Activated naive CD8-positive, alpha-beta T cell treated with anti-CD3 and anti-CD28 coated beads for 36 hours (primary cell): ENCODE data around the gene CHCHD10. TPM values are rescaled to one million over a fixed set of nuclear protein-coding genes. Genes with fewer than 3 reads are reported as not detected.
A peak's percentile ranks its signal among the peaks of the same experiment; 100 is the strongest.

Source experiments
- DNase-seq: peaks from one replicate; pipeline ENCODE4 v3.0.0; 2021
- H3K27ac Mint-ChIP-seq: one replicate; pipeline ENCODE4 v1.8.0; 2022; ENCODE audit warnings: mild to moderate bottlenecking, moderate library complexity, mixed read lengths
- H3K27me3 Mint-ChIP-seq: one replicate; pipeline ENCODE4 v1.8.0; 2022; ENCODE audit warnings: mild to moderate bottlenecking, mixed read lengths
- H3K36me3 Mint-ChIP-seq: one replicate; pipeline ENCODE4 v1.8.0; 2021; ENCODE audit warnings: mild to moderate bottlenecking, mixed read lengths
- H3K4me1 Mint-ChIP-seq: one replicate; pipeline ENCODE4 v1.8.0; 2021; ENCODE audit warnings: mixed read lengths
- H3K4me3 Mint-ChIP-seq: one replicate; pipeline ENCODE4 v1.8.0; 2022; ENCODE audit warnings: mild to moderate bottlenecking, moderate library complexity, mixed read lengths
- H3K9me3 Mint-ChIP-seq: one replicate; pipeline ENCODE4 v1.8.0; 2022; ENCODE audit warnings: mixed read lengths
- total RNA-seq, 2 experiments: library from RNA; stranded (reverse); gene quantifications; one replicate each; pipeline ENCODE4 v1.2.3, GENCODE V29; 2021

CHCHD10 gene
- total RNA-seq, result 100 to 1,000 TPM; 224 to 241 TPM

- H3K4me3 Mint-ChIP-seq, result peak within 1 kb of the TSS; percentile 82
- H3K27me3 Mint-ChIP-seq, result no peaks in the 10 kb centered on the region
- no peaks in the 10 kb centered on the region for H3K9me3 Mint-ChIP-seq
- peaks cover 6% of the 10 kb centered on the region for H3K36me3 Mint-ChIP-seq
- H3K4me1 Mint-ChIP-seq, result peaks cover 44% of the 10 kb centered on the region
- H3K27ac Mint-ChIP-seq, result peak within 1 kb of the TSS; percentile 84
- DNase-seq, result peak; percentile 86
Measured at GRCh38 chr22:23767673-23768548, at the start of gene CHCHD10. CHCHD10 (minus strand) TSS chr22:23767972; CDS start chr22:23767874, 98 bp downstream.

- H3K4me3 Mint-ChIP-seq, result no peak overlapping the region
- peaks cover 8% of the 10 kb centered on the region for H3K4me1 Mint-ChIP-seq
- no peaks in the 10 kb centered on the region for H3K27me3 Mint-ChIP-seq
- H3K36me3 Mint-ChIP-seq, result peaks cover 23% of the 10 kb centered on the region
- H3K9me3 Mint-ChIP-seq, result no peaks in the 10 kb centered on the region
- DNase-seq, result no peak
- H3K27ac Mint-ChIP-seq, result no peak overlapping the region
Measured at GRCh38 chr22:23817146-23817545, 49.4 kb upstream of the CHCHD10 start.

- Mint-ChIP-seq H3K4me1 (peaks cover 8% of the 10 kb centered on the region), H3K36me3 (peaks cover 23% of the 10 kb centered on the region), H3K27ac (no peak overlapping the region), H3K9me3 (no peaks in the 10 kb centered on the region), H3K4me3 (no peak overlapping the region), H3K27me3 (no peaks in the 10 kb centered on the region)
- no peak for DNase-seq
Measured at GRCh38 chr22:23816156-23816976, 48.6 kb upstream of the CHCHD10 start.

GRCh38 chr22:23815541-23816155 lies 47.9 kb upstream of the CHCHD10 start:
- Mint-ChIP-seq H3K9me3 (no peaks in the 10 kb centered on the region), H3K4me1 (peaks cover 4% of the 10 kb centered on the region), H3K27ac (no peak overlapping the region), H3K36me3 (peaks cover 22% of the 10 kb centered on the region), H3K27me3 (no peaks in the 10 kb centered on the region), H3K4me3 (no peak overlapping the region)
- DNase-seq, result no peak

- no peak for DNase-seq
- Mint-ChIP-seq H3K4me1 (no peaks in the 10 kb centered on the region), H3K27me3 (no peaks in the 10 kb centered on the region), H3K36me3 (peaks cover 10% of the 10 kb centered on the region), H3K27ac (no peak overlapping the region), H3K4me3 (no peak overlapping the region), H3K9me3 (no peaks in the 10 kb centered on the region)
Measured at GRCh38 chr22:23812378-23812777, 44.6 kb upstream of the CHCHD10 start.

GRCh38 chr22:23806837-23807236 lies 39.1 kb upstream of the CHCHD10 start:
- H3K27ac Mint-ChIP-seq, result no peak overlapping the region
- H3K27me3 Mint-ChIP-seq, result no peaks in the 10 kb centered on the region
- H3K9me3 Mint-ChIP-seq, result no peaks in the 10 kb centered on the region
- no peak for DNase-seq
- peaks cover 3% of the 10 kb centered on the region for H3K36me3 Mint-ChIP-seq
- no peak overlapping the region for H3K4me3 Mint-ChIP-seq
- no peaks in the 10 kb centered on the region for H3K4me1 Mint-ChIP-seq

GRCh38 chr22:23804781-23805291 lies 37.1 kb upstream of the CHCHD10 start:
- no peaks in the 10 kb centered on the region for H3K4me1 Mint-ChIP-seq
- no peak overlapping the region for H3K4me3 Mint-ChIP-seq
- H3K27ac Mint-ChIP-seq, result no peak overlapping the region
- H3K36me3 Mint-ChIP-seq, result peaks cover 8% of the 10 kb centered on the region
- no peaks in the 10 kb centered on the region for H3K9me3 Mint-ChIP-seq
- no peak for DNase-seq
- H3K27me3 Mint-ChIP-seq, result no peaks in the 10 kb centered on the region

- H3K9me3 Mint-ChIP-seq, result no peaks in the 10 kb centered on the region
- H3K27me3 Mint-ChIP-seq, result no peaks in the 10 kb centered on the region
- no peak overlapping the region for H3K27ac Mint-ChIP-seq
- no peak overlapping the region for H3K4me3 Mint-ChIP-seq
- no peak for DNase-seq
- no peaks in the 10 kb centered on the region for H3K4me1 Mint-ChIP-seq
- H3K36me3 Mint-ChIP-seq, result peaks cover 8% of the 10 kb centered on the region
Measured at GRCh38 chr22:23803001-23803819, 35.4 kb upstream of the CHCHD10 start.

GRCh38 chr22:23801886-23802377 lies 34.2 kb upstream of the CHCHD10 start:
- no peaks in the 10 kb centered on the region for H3K9me3 Mint-ChIP-seq
- H3K4me3 Mint-ChIP-seq, result no peak overlapping the region
- H3K27ac Mint-ChIP-seq, result no peak overlapping the region
- no peaks in the 10 kb centered on the region for H3K4me1 Mint-ChIP-seq
- DNase-seq, result no peak
- peaks cover 11% of the 10 kb centered on the region for H3K36me3 Mint-ChIP-seq
- H3K27me3 Mint-ChIP-seq, result no peaks in the 10 kb centered on the region

GRCh38 chr22:23801238-23801821 lies 33.6 kb upstream of the CHCHD10 start:
- no peak overlapping the region for H3K4me3 Mint-ChIP-seq
- H3K27me3 Mint-ChIP-seq, result no peaks in the 10 kb centered on the region

GRCh38 chr22:23800297-23801237 lies 32.8 kb upstream of the CHCHD10 start:
- Mint-ChIP-seq H3K27ac (no peak overlapping the region), H3K4me1 (no peaks in the 10 kb centered on the region), H3K36me3 (peaks cover 18% of the 10 kb centered on the region), H3K27me3 (no peaks in the 10 kb centered on the region), H3K4me3 (no peak overlapping the region), H3K9me3 (no peaks in the 10 kb centered on the region)
- DNase-seq, result no peak

More at GRCh38 chr22:23801238-23801821, 33.6 kb upstream of the CHCHD10 start:
- Mint-ChIP-seq H3K9me3 (no peaks in the 10 kb centered on the region), H3K27ac (no peak overlapping the region), H3K4me1 (no peaks in the 10 kb centered on the region), H3K36me3 (peaks cover 16% of the 10 kb centered on the region)
- no peak for DNase-seq

GRCh38 chr22:23796461-23796860 lies 28.7 kb upstream of the CHCHD10 start:
- Mint-ChIP-seq H3K4me1 (peaks cover 14% of the 10 kb centered on the region), H3K27ac (no peak overlapping the region), H3K36me3 (peaks cover 19% of the 10 kb centered on the region), H3K27me3 (no peaks in the 10 kb centered on the region), H3K4me3 (no peak overlapping the region), H3K9me3 (no peaks in the 10 kb centered on the region)
- DNase-seq, result no peak

- no peak overlapping the region for H3K27ac Mint-ChIP-seq
- peaks cover 20% of the 10 kb centered on the region for H3K36me3 Mint-ChIP-seq
- peaks cover 20% of the 10 kb centered on the region for H3K4me1 Mint-ChIP-seq
- no peaks in the 10 kb centered on the region for H3K9me3 Mint-ChIP-seq
- H3K27me3 Mint-ChIP-seq, result no peaks in the 10 kb centered on the region
- no peak for DNase-seq
- H3K4me3 Mint-ChIP-seq, result no peak overlapping the region
Measured at GRCh38 chr22:23793326-23793725, 25.6 kb upstream of the CHCHD10 start.
